HG03280 (cell line): Measurements from ENCODE around the gene POTEF.
"Not testable (repeated sequence)": the region's sequence is repeated elsewhere in the genome, so short reads cannot be mapped to it uniquely, and the experiment has no call there.

Experiments
- ATAC-seq: cut with Tn5 transposase; IDR thresholded peaks from one replicate; pipeline ENCODE4 v1.9.1; 2021; ENCODE audit warnings: mild to moderate bottlenecking, moderate library complexity; ENCODE audit not compliant: unreplicated experiment

POTEF gene

GRCh38 chr2:130135692-130136541, 6.9 kb upstream of the POTEF start:
- ATAC-seq: no peak

- not testable (repeated sequence) for ATAC-seq
Observed at GRCh38 chr2:130128464-130128863, 558 bp downstream of the POTEF start.

- not testable (repeated sequence) for ATAC-seq
Observed at GRCh38 chr2:130127726-130128125, 1.3 kb downstream of the POTEF start.

GRCh38 chr2:130120924-130121323, 8.1 kb downstream of the POTEF start:
- ATAC-seq: not testable (repeated sequence)

GRCh38 chr2:130102597-130103363, 26.2 kb downstream of the POTEF start:
- ATAC-seq: not testable (repeated sequence)

GRCh38 chr2:130062645-130063044, 66.4 kb downstream of the POTEF start:
- ATAC-seq: not testable (repeated sequence)

- ATAC-seq: not testable (repeated sequence)
Observed at GRCh38 chr2:130059982-130060381, 69.0 kb downstream of the POTEF start.

- not testable (repeated sequence) for ATAC-seq
Observed at GRCh38 chr2:130056336-130056735, 72.7 kb downstream of the POTEF start.

- ATAC-seq: not testable (repeated sequence)
Observed at GRCh38 chr2:130053217-130053911, 75.7 kb downstream of the POTEF start.

GRCh38 chr2:130052376-130052775, 76.6 kb downstream of the POTEF start:
- not testable (repeated sequence) for ATAC-seq

GRCh38 chr2:130048422-130048821, 80.6 kb downstream of the POTEF start:
- ATAC-seq: not testable (repeated sequence)

- ATAC-seq: not testable (repeated sequence)
Observed at GRCh38 chr2:130038265-130038603, 90.8 kb downstream of the POTEF start.

- not testable (repeated sequence) for ATAC-seq
Observed at GRCh38 chr2:130025931-130026330, 103.1 kb downstream of the POTEF start.
